ENCODE measurements around the gene PNPLA1.

The PNPLA1 gene

GRCh38 chr6:36246506-36247268, 23.2 kb upstream of the PNPLA1 start:
- DNase-seq (ENCODE audit: low read depth): no peak

DNA sequence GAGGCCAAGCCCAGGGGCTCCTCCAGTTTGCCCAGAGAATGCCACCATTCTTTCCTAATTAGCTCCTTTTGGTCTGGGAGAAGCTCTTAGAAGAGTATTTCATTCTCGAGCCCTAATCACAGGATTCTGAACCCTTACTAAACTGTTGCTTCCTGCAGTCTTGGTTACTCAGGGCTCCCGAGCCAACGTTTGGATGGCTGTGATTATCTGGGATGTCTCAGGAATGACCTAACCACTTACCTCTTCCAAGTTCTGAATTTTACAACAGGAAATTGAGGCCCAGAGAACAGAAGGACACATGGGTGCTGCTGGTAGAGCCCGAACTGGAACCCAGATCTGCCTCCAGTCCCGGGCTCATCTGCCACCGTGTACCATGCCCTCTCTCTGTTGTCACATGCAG, 22.2 kb upstream of the PNPLA1 start:
- DNase-seq (ENCODE audit: low read depth): no peak

DNA sequence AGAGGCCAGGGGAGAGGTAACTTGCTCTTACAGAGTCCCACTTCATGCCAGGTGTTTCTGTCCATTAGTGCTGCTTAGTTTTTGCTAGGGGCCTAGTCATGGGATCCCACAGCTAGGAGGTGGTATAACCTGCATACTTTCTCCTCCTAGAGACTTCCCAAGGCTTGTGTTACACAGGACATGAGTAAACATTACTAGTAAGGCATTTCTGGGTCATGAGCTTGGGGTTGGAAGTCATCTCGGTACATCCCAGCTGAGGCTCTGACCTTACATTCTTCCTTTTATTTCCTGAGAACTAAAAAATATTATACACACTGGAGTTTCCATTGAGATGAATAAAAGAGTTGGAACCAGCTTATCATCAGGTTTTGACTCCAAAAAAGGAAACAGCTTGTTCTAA, 20.9 kb upstream of the PNPLA1 start:
- no peak for DNase-seq (ENCODE audit: low read depth)

- no peak for DNase-seq (ENCODE audit: low read depth)
Measured at GRCh38 chr6:36249536-36249935, 20.3 kb upstream of the PNPLA1 start.

DNA sequence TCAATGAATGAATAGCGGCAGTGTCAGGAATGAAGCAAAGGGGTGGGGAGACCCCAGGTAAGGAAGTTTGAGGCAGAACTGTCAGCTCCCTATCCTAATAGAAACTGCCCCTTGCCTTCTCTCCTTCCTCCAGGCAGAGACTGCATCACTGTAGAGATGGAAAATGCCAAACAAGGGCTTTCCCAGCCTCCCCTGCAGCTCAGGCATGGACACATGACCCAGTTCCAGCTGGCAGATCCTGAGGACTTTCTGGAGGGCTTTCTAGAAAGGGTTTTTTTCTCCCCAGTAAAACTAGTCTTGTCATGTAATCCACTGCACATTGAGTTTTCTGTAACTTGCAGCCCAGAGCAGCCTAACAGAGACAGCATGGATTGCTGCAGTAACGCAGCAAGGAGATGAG, 17.9 kb upstream of the PNPLA1 start:
- no peak for DNase-seq (ENCODE audit: low read depth)

GRCh38 chr6:36263390-36264000, 6.4 kb upstream of the PNPLA1 start:
- DNase-seq (ENCODE audit: low read depth): no peak

DNA sequence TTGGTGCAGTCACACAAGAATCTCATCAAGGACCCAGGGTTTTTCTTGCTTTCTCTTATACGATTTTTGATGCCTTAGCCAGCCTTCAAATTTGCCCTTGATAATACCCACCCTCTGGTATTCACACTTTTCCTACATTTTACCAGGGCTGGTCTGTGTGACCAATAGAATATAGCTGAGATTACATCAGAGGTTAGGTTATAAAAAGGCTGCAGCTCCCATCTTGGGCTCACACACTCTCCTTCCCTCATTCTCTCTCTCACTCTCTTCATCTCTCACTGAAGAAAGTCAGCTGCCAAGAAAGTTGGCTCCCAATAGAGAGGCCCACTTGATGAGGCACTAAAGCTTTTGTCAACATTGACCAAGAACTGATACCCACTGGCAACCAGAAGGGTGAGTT, 4.1 kb upstream of the PNPLA1 start:
- no peak for DNase-seq (ENCODE audit: low read depth)

- DNase-seq (ENCODE audit: low read depth): no peak
Measured at GRCh38 chr6:36266913-36267644, 2.8 kb upstream of the PNPLA1 start.

- no peak for DNase-seq (ENCODE audit: low read depth)
Measured at GRCh38 chr6:36267731-36268477, 2.0 kb upstream of the PNPLA1 start.

GRCh38 chr6:36268478-36269275, 1.2 kb upstream of the PNPLA1 start:
- DNase-seq (ENCODE audit: low read depth): no peak

DNA sequence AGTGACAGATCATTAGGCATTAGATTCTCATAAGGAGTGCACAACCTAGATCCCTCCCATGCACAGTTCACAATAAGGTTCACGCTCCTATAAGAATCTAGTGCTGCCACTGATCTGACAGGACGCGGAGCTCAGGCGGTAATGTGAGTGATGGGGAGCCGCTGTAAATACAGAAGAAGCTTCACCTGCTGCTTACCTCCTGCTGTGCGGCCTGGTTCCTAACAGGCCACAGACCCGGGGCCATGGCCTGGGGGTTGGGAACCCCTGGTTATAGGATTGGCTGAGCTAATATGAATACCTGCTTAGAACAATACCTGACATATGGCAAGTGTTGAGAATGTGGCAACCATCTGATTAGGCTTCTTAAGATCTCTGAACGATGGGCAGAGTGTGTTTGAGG, 2.4 kb downstream of the PNPLA1 start:
- DNase-seq (ENCODE audit: low read depth): no peak

DNA sequence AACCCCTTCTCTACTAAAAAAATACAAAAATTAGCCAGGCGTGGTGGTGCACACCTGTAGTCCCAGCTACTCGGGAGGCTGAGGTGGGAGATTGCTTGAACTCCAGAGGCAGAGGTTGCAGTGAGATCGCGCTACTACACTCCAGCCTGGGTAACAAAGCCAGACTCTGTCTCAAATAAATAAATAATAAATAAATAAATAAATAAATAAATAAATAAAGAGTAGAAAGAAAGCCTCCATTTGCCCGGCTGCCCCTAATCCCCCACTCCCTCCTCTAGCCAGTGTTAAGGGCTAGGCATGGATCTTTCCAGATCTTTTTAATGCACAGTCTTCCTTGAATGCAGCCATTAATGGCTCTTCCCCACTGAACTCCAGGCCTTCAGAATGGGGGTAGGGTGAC, 3.2 kb downstream of the PNPLA1 start:
- no peak for DNase-seq (ENCODE audit: low read depth)

GRCh38 chr6:36273802-36274514, 4.1 kb downstream of the PNPLA1 start:
- no peak for DNase-seq (ENCODE audit: low read depth)

- DNase-seq (ENCODE audit: low read depth): no peak
Measured at GRCh38 chr6:36276581-36277536, 7.0 kb downstream of the PNPLA1 start.

DNA sequence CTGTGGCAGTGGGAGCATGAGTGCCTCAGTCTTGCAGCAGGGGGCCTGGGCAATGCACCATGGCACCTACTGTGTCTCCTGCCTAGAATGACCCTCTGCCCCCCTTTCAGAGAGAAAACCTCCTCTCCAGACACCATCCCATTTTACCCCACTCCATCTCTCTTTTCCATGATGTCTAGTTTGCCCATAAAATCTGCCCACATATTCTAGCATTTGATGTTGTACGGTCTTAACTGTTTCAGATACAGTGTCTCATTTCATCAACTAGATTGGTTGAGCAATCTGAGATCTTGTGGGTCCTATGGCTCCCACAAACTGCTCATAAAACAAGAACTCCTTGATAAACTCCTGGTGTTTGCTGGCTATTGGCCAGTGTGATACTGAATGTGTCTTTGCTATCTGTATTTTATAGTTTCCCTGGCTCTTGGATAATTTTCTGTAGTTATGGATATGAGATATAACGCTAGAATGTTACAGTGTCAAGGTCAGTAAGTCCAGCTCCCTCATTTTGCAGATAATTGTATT, 8.1 kb downstream of the PNPLA1 start:
- DNase-seq (ENCODE audit: low read depth): no peak

DNA sequence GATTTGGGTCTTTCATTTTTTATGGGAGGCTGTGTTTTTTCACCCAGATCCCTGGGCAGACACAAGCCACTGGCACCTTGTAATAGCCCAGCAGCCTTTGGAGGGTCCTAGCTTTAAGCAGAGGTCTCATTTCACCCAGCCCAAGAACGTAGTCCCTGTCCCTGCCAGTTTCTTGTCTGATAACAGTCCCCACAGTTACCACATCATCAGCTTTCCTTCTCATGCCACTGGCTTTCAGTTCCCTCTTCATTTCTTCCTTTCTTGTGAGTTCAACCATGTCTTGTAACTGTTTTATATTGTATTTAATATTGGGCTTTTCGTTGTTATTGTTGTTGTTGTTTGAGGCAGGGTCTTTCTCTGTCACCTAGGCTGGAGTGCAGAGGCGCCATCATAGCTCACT, 10.6 kb downstream of the PNPLA1 start:
- no peak for DNase-seq (ENCODE audit: low read depth)

GRCh38 chr6:36280983-36281382, 11.1 kb downstream of the PNPLA1 start:
- DNase-seq (ENCODE audit: low read depth): no peak

GRCh38 chr6:36283608-36284007, 13.7 kb downstream of the PNPLA1 start:
- DNase-seq (ENCODE audit: low read depth): no peak

DNA sequence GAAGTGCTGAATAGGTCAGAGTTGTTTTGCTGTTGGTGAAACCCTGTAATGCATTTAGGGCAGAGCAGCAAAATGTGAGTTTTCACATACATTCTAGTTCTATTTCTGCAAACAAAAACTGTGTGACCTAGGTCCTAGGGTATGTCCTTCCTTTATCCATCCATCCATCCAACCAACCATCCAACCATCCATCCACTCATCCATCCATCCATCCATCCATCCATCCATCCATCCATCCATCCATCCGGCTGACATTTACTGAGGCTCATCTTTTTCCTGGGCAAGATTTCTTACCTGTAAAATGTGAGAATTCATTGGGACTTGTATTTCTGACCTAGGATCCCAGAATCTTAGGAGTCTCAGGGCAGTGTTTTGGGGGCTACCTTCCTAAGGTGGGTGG, 14.5 kb downstream of the PNPLA1 start:
- DNase-seq (ENCODE audit: low read depth): no peak
